Body of pancreas (tissue), 4 donors: ENCODE measurements around the gene TMEM266. TPM values are rescaled to one million over a fixed set of nuclear protein-coding genes. Genes with fewer than 3 reads are reported as not detected.

Source experiments
- ATAC-seq: fragments of 150-250 bp; one replicate; pipeline ENCODE4 v1.9.1; 2016
- DNase-seq, 4 donors: peaks; one replicate each; pipeline ENCODE4 v3.0.0-alpha.2; 2019
- H3K27ac ChIP-seq, 4 donors: fragments of 200-600 bp; sonication (generic); 1 replicate in 3 of 4; 2 replicates in 1 of 4; pipeline versions ENCODE4 v1.5.1 to v1.6.1; 2016 to 2019; ENCODE audit warnings: mild to moderate bottlenecking in 1 of 4, mixed read lengths in 1 of 4, moderate library complexity in 1 of 4
- H3K27me3 ChIP-seq, 2 donors: fragments of 200-600 bp; sonication (generic); one replicate each; pipeline ENCODE4 v1.6.0; 2016; ENCODE audit warnings: mild to moderate bottlenecking in 1 of 2
- H3K36me3 ChIP-seq, 2 donors: fragments of 200-600 bp; sonication (generic); replicated peaks in 1 of 2; 2 replicates each; pipeline ENCODE4 v1.5.1; 2016; ENCODE audit warnings: low read depth in 2 of 2; ENCODE audit not compliant: insufficient read depth in 1 of 2
- H3K4me1 ChIP-seq: fragments of 200-600 bp; sonication (generic); one replicate; pipeline ENCODE4 v1.6.0; 2016
- H3K4me3 ChIP-seq, 2 donors: fragments of 200-600 bp; sonication (generic); 1 replicate in 1 of 2; 2 replicates in 1 of 2; pipeline ENCODE4 v1.5.1; 2016 to 2019
- H3K9me3 ChIP-seq, 3 donors: fragments of 200-600 bp; sonication (generic); 1 replicate in 2 of 3; 2 replicates in 1 of 3; pipeline ENCODE4 v1.5.1; 2016
- POLR2A ChIP-seq, 3 donors: fragments of 450-650 bp; IDR thresholded peaks; one replicate each; pipeline ENCODE4 v1.6.1; 2016; ENCODE audit warnings: antibody characterized with exemption in 3 of 3, mild to moderate bottlenecking in 2 of 3
- WGBS, 2 donors: methylation state at CpG; one replicate each; pipeline ENCODE4 v1.1.5; 2017; 5-methylcytosine and 5-hydroxymethylcytosine counted together
- intact Hi-C: fragments of 100-400 bp; cut with DNase I; formaldehyde crosslinking; loops from one replicate; pipeline ENCODE4 v1.15.1; 2023
- total RNA-seq, 2 donors: library from RNA; depleted of rRNA; stranded (reverse); fragments of >200 nt; gene quantifications; one replicate each; pipeline ENCODE4 v1.1.0, GENCODE V29; 2016
- TF ChIP-seq, protein P1 (sequence below), 7 experiments: fragments of 450-650 bp in 4 of 7; fragments of 200-600 bp in 3 of 7; sonication (generic) in 3 of 7; IDR thresholded peaks; one replicate each; pipeline ENCODE4 v1.5.1; 2016 to 2019; ENCODE audit warnings: antibody characterized with exemption in 7 of 7

The TMEM266 gene
- total RNA-seq, 2 donors from 2014 or later, result 0.66 to 9.1 TPM

- ATAC-seq, result peak; percentile 56
- Histone ChIP-seq H3K27me3 (no peaks in the 10 kb centered on the region), H3K9me3 (no peaks in the 10 kb centered on the region), H3K27ac (no peak overlapping the region), H3K36me3 (no peaks in the 10 kb centered on the region), H3K4me3 (no peak overlapping the region), H3K4me1 (no peaks in the 10 kb centered on the region)
- intact Hi-C loops, result no loop called here
- 92 to 100% methylated on average over 2 to 3 of the region's 4 CpGs for WGBS, 2 donors
- no peak for TF ChIP-seq POLR2A (IDR thresholded peaks at IDR 0.05)
- DNase-seq, result peak in 2 of 4 donors; percentile 36 to 83
Observed at GRCh38 chr15:76024021-76024768, 35.6 kb upstream of the TMEM266 start.

GRCh38 chr15:76032046-76032445 lies 27.7 kb upstream of the TMEM266 start:
- no peak for TF ChIP-seq POLR2A (IDR thresholded peaks at IDR 0.05)
- TF ChIP-seq, protein P1, sequence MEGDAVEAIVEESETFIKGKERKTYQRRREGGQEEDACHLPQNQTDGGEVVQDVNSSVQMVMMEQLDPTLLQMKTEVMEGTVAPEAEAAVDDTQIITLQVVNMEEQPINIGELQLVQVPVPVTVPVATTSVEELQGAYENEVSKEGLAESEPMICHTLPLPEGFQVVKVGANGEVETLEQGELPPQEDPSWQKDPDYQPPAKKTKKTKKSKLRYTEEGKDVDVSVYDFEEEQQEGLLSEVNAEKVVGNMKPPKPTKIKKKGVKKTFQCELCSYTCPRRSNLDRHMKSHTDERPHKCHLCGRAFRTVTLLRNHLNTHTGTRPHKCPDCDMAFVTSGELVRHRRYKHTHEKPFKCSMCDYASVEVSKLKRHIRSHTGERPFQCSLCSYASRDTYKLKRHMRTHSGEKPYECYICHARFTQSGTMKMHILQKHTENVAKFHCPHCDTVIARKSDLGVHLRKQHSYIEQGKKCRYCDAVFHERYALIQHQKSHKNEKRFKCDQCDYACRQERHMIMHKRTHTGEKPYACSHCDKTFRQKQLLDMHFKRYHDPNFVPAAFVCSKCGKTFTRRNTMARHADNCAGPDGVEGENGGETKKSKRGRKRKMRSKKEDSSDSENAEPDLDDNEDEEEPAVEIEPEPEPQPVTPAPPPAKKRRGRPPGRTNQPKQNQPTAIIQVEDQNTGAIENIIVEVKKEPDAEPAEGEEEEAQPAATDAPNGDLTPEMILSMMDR (IDR thresholded peaks at IDR 0.05), result no peak
- Histone ChIP-seq H3K27ac (no peak overlapping the region), H3K27me3 (no peaks in the 10 kb centered on the region), H3K4me3 (no peak overlapping the region), H3K36me3 (no peaks in the 10 kb centered on the region), H3K4me1 (no peaks in the 10 kb centered on the region), H3K9me3 (no peaks in the 10 kb centered on the region)
- DNase-seq, result no peak
- no peak for ATAC-seq
- intact Hi-C loops, result no loop called here
- WGBS, 2 donors, result 90% methylated on average over 1 of the region's 1 CpG

GRCh38 chr15:76033438-76033837 lies 26.3 kb upstream of the TMEM266 start:
- H3K36me3 ChIP-seq, result no peaks in the 10 kb centered on the region
- TF ChIP-seq, protein P1 (IDR thresholded peaks at IDR 0.05), result no peak
- no peak for TF ChIP-seq POLR2A (IDR thresholded peaks at IDR 0.05)
- no peak overlapping the region for H3K27ac ChIP-seq
- no peaks in the 10 kb centered on the region for H3K4me1 ChIP-seq
- no peak for DNase-seq
- no peaks in the 10 kb centered on the region for H3K27me3 ChIP-seq
- 89 to 90% methylated on average over 1 of the region's 1 CpG for WGBS, 2 donors
- H3K4me3 ChIP-seq, result no peak overlapping the region
- ATAC-seq, result no peak
- intact Hi-C loops, result no loop called here
- no peaks in the 10 kb centered on the region for H3K9me3 ChIP-seq

DNA sequence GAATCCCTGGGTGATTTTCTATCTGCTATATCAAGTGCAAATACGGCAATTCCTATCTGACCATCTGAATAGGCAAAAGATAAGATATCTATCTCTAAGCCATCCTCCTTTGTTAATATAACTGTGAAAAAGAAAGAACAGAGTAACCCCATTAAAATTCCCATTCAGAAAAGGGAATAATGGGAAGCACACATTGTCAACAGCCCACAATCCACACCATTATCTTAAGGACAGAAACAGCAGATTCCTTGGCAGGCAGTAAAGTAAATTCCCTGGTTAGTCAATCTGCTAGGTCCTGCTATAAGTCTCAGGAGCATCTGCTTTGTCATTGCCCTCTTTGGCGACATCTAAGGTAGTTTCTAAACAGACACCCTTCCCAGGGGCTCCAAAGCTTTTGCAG lies 25.7 kb upstream of the TMEM266 start:
- intact Hi-C loops, result no loop called here
- Histone ChIP-seq H3K9me3 (no peaks in the 10 kb centered on the region), H3K4me1 (no peaks in the 10 kb centered on the region), H3K27ac (no peak overlapping the region), H3K27me3 (no peaks in the 10 kb centered on the region), H3K4me3 (no peak overlapping the region), H3K36me3 (no peaks in the 10 kb centered on the region)
- DNase-seq (no peak), ATAC-seq (no peak)
- 87 to 94% methylated on average over 2 of the region's 2 CpGs for WGBS, 2 donors
- no peak for TF ChIP-seq POLR2A (IDR thresholded peaks at IDR 0.05)
- TF ChIP-seq, protein P1 (IDR thresholded peaks at IDR 0.05), result no peak

DNA sequence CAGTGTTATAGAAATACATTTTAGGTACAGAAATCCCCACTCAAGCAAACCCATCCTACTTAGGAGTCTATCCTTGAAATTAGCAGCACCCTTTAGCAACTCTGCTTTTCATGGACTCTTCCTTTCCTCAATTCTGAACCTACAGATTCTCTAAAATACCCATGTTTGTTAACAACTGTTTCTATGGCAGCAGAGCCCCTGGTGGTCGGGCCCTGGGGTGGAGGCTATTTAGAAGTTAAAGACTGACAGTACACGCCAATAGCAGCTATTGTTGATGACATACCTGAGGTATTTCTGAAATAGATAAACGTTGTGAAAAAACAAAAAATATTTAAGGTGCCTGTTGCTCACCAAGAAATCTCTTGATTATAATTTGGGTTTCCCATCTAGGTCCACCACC lies 24.2 kb upstream of the TMEM266 start:
- DNase-seq, result no peak
- WGBS, 2 donors, result 57 to 71% methylated on average over 3 of the region's 3 CpGs
- intact Hi-C loops, result no loop called here
- Histone ChIP-seq H3K27me3 (no peaks in the 10 kb centered on the region), H3K36me3 (no peaks in the 10 kb centered on the region), H3K9me3 (no peaks in the 10 kb centered on the region), H3K4me1 (no peaks in the 10 kb centered on the region), H3K27ac (no peak overlapping the region), H3K4me3 (no peak overlapping the region)
- TF ChIP-seq, protein P1 (IDR thresholded peaks at IDR 0.05), result no peak
- TF ChIP-seq POLR2A (IDR thresholded peaks at IDR 0.05), result no peak
- ATAC-seq, result no peak
